RCC 7860 (cell line): ENCODE results near the gene LIN7A.
"Not testable (repeated sequence)": the region's sequence is repeated elsewhere in the genome, so short reads cannot be mapped to it uniquely, and the experiment has no call there.

Experiments
- DNase-seq: peaks from one replicate; pipeline ENCODE4 v3.0.0-alpha.2; 2015; ENCODE audit warnings: low spot score
- FAIRE-seq: peaks from 2 replicates; lab custom pipeline; 2012; peaks lifted over from hg19 to GRCh38; lab: Jason Lieb, UNC

LIN7A gene

DNA sequence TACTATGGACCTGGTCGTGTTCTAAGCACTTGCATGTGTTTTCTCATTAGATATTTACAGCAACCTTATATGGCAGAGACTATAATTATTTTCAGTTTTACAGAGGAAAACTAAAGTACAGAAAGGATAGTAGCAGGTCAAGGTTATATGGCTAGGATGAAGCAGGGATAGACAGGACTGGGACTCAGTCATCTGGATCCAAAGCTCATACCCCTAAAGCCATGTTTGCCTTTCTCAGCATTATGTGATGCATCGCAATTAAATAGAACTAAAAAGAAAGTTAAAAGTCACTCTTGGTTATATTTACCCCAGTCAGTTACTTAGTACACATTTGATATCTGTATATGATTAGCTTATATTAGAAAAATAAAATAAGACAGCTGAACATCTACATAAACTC is 13.3 kb downstream of the LIN7A start:
- DNase-seq, result no peak
- FAIRE-seq, result no peak

DNA sequence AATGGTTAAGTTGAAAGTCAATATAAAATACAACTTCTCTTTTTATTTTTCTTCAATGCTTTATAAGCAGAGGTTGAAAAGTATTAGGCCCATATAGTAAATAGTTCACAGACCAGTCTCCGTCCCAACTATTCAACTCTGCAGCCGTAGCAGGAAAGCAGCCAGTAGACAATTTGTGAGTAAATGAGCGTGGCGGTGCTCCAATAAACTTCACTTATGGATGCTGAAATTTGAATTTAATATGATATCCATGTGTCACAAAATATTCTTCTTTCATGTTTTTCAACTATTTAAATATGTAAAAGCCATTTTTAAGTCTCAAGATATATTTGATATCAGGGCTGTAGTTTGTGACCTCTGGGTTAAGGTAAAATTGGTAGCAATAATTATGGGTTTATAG is 17.7 kb downstream of the LIN7A start:
- FAIRE-seq (no peak), DNase-seq (no peak)

DNA sequence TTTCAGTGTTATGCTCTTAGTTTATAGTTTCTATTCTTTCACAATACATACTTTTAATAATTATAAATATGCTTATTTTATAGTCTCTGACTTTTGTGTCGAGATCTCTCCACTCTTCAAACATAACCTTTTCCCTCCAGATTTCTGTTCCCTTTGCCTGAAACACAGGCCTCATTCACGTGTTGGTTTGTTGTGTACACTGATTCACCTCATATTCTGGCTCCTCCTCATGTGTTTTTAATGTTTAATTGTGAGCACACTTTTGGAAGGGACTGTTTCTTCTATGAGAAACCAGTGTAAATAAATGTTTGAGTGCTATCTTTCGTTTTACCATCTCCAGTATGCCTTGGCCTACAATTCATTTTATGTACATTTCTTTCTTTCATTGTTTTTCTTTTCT is 20.1 kb downstream of the LIN7A start:
- FAIRE-seq, result no peak
- DNase-seq, result no peak

DNA sequence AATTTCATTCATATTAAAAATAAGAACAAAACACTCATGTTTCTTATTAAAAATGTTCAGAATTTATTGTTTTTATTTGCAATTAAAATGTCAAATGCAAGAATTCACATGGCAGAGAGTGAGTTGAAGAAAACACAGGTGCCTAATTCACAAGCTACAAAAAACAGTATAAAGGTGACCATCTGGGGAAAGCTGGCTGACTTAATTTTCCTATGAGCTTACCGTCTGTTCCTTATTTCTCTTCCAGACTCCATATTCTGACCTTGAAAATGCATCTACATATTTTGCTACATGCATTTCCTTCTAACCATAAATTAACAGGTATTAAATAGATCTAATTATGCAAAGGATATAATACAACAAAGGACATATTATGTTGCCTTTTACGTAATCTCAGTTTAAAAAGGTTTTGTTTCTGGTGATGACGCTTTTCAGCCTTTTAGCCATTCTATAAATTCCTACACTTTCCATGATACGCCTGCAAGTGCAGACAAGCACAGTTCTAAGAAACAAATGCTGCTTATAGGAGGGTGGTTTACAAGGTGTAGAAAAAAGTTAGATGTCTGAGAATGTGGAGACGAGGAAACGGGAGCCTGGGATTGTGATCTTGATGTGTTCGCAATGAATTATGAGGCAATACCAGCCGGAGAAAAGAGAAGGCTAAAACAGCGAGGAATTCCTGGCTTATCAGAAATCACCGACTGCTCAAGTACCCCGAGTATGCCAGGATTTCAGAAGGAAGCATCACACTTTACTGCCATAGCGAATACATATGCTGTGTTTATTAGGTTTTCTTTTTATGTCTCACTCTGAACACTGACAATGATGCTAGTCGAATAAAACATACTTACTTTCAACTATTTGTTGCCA is 24.6 kb downstream of the LIN7A start:
- no peak for DNase-seq

DNA sequence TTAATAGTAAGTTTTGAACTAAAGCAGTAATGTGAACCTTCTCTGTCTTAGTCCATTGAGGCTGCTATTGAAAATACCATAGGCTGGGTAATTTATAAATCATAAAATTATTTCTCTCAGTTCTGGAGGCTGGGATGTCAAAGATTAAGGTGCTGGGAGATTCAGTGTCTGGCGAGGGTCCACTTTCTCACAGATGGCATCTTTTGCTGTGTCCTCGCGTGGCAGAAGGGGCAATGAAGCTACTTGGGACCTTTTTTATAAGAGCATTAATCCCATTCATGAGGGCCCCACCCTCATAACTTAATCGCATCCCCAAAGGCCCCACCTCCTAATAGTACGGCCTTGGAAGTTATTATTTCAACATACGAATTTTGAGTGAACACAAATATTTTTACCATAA is 28.4 kb downstream of the LIN7A start:
- FAIRE-seq, result no peak

More for the DNA sequence above, 24.6 kb downstream of the LIN7A start:
- no peak for FAIRE-seq

DNA sequence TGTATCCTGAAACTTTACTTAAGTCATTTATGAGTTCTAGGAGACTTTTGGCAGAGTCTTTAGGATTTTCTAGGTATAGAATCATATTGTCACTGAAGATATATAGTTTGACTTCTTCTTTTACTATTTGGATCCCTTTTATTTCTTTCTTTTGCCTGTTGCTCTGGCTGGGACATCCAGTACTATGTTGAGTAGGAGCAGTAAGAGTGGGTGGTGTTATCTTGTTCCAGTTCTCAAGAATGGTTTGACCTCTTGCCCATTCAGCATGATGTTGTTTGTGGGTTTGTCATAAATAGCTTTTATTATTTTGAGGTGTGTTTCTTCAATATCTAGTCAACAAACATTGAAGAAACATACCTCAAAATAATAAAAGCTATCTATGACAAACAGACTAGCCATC is 35.0 kb downstream of the LIN7A start:
- no peak for DNase-seq
- no peak for FAIRE-seq

More for the DNA sequence above, 28.4 kb downstream of the LIN7A start:
- no peak for DNase-seq

DNA sequence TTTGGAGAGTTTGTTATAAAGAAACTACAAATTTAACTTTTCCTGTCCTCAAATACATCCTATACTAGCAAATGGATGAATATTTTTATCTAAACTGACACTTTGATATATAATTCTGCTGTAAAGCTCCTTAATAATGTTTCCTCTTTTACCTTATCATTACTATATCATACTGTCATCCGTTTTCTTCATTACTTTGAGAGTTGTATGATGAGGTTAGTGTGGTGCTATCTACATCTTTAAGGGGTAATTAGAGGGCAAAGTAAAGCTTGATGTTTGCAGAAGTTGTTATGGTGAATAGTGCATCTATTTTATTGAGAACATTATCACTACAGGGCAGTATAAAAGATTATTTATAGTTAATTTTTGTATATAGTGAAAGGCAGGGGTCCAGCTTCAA is 36.1 kb downstream of the LIN7A start:
- FAIRE-seq (no peak), DNase-seq (no peak)

DNA sequence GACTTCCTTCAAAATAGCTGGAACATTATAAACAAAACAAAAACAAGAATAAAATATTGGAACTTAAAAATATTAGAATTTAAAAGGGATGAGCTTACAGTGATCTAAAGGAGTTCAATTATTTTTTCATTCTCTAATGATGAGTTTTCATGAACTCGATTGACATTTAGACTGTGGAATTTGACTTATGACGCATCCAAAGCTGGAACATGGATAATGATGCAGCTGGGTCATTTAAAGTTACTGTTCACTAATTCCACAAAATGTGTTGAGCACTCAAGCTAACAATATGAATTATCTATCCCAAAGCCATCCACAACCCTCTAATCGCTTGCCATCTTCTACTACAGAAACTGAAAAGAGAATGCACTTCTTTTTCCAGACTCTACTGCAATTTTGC is 42.5 kb downstream of the LIN7A start:
- no peak for FAIRE-seq
- no peak for DNase-seq

DNA sequence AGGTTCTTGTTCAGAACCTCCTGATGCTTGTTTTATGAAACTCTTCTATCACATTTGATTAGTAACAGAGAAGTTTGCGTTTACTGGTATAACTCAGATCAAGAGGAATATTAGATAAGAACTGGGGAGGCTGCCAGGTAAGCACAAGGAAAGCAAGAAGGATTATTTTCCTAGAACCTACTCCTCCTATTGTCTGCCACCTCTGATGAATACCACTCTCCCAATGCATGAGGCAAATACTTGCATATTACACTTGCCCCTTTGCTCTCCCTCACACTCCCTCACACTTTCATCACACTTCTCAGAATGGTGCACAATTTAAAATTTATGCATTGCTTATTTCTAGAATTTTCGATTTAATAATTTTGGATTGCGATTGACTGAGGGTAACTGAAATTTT is 43.6 kb downstream of the LIN7A start:
- FAIRE-seq (no peak), DNase-seq (no peak)

DNA sequence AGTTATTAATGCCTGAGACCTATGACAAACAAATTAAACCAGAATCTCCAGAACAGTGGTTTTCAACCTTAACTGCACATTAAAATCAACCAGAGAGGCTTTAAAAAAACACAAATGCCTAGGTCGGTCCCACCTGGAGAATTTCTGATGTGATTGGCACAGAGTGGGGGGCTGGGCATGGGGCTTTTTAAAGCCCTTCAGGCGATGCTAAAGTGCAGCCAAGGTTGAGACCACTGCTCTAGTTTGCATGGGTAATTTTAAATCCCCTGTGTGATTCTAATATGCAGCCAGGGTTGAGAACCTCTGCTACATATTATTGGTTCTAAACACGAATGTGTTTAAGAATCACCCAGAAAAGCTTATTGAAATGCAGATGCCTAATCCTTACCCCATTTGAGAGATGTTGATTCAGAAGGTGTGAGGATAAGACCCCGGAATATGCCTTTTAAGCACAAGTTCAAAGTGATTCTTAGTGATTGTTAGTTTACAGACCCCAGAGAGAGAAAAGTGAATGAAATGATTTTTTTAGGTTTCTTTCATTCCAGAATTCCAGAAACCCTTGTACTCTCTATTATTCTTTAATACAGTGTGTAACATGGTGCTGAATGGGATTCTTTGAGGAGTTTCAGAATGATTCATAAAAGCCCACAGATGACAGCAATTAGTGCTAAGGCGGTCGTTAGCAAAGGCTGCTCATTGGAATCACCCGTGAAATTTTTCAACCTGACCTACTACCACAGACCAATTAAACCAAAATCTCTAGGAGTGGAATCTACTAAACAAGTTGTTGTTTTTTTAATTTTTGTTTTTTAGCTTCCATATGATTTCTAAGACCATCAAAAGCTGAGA is 44.9 kb downstream of the LIN7A start:
- no peak for FAIRE-seq
- no peak for DNase-seq

DNA sequence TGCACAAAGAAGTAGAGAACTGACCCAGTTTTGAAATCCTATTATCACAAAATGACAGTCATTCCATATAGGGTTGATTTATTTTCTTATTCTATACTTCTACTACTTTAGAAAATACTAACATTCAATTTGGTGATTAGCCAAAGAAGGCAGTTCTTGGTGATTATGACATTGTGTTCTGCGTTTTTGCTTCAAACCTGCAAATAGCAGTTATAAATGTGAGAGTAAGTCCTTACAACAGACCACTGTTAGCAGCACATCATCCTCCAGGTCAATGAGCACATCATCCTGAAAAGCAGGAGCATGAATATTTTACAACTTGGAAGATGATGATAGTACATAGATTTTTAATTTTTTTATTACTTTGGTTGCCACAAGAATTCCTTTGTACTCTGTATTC is 53.1 kb downstream of the LIN7A start:
- DNase-seq, result no peak
- no peak for FAIRE-seq

DNA sequence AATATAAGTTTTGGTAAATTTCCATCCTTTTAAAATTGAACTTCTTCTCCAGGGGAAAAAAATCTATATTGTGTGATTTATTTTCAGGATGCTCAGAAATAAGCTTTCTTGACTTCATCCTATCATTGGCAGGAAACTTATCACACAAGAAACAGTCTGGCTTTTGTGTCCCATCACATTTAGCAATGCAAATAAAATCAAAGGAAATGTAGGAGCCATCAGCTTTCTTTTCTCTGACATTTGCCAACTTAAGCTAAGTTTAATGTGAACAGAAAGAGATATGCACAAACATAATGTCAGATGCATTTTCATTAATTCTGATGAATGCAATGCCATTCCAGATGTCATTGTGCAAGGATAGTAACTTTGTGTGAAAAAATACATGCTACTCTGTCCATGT is 56.6 kb downstream of the LIN7A start:
- FAIRE-seq (no peak), DNase-seq (no peak)

DNA sequence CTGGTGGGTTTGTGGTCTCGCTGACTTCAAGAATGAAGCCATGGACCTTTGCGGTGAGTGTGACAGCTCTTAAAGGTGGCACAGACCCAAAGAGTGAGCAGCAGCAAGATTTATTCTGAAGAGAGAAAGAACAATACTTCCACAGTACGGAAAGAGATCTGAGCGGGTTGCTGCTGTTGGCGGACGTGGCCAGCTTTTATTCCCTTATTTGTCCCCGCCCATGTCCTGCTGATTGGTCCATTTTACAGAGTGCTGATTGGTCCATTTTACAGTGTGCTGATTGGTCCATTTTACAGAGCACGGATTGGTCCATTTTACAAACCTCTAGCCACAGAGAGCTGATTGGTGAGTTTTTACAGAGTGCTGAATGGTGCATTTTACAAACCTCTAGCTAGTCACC is 59.3 kb downstream of the LIN7A start:
- FAIRE-seq, DNase-seq: not testable (repeated sequence)

DNA sequence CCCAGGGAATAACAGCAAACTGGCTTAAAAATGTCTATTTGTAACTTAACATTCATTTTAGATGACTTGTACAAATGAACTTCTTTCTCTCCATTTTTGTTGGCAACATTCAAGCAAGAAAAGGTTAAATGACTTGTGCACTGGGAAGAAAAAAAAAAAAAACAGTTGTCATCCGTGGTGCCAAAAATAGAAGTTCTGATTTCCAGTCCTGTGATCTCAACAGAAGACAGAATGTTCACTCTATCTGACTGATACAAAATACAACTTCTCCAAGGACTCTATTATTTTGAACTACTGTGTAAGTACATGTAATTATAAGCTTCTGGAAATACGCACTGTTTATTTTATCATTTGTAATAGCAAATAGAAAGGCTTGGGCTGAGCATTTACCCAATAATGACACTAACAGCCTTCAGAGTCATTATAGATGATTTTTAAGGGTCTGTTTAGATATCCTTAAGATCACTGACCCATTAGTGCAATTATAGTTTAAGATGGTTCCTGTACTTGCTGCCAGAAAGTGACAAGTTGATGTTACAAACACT is 59.9 kb downstream of the LIN7A start:
- FAIRE-seq (no peak), DNase-seq (no peak)

DNA sequence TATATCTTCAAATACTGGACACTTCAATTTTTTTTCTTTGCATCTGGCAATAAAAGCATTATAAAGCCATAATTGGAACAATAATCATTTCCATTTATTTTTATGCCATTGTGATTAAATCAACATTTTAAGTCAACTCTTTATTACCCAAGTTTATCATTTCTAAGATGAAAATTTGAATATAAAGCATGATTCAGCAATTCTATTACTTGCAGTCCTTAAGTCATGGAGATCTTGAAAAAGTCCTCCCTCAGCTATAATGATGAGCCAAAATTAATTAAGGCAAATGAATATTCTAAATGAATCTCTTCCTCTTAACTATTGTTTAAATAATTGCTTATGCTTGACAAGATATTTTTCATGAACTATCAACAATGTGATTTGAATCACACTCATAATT is 65.7 kb downstream of the LIN7A start:
- FAIRE-seq (no peak), DNase-seq (no peak)

DNA sequence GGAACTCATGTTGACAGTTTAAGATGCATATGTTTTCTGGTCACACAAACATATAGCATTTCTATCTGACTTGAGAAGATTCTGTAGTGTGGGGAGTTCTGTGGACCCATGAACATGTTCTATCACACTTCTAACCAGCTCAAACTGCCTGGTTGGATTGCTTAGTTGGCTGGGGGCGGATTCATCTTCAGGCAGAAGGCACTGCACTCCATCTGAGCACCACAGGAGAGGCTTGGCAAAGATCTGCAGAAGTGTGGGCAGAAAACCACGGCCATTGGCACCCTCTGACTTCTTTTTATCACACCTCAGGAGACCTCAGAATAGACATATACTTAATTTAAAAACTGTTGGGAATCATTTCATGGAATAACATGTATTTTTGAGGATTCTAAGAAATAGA is 68.5 kb downstream of the LIN7A start:
- FAIRE-seq, result no peak
- DNase-seq, result no peak

DNA sequence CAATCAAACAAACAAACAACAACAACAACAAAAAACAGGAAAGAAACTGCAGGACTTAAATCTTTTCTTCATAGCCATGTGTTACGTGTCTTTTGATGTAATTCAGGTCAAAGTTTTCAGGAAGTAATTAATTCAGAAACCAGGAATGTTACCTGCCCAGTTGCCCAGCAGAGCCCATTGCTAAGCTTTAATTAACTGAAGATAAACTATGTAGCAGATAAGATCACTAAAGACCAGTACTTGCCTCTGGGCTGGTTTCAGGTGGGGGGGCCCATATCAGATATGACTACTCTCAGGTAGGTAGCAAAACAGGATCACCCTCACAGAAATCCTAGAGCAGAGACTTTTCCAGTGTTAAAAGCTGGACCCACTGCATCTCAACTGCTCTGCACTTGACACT is 69.2 kb downstream of the LIN7A start:
- FAIRE-seq (no peak), DNase-seq (no peak)

DNA sequence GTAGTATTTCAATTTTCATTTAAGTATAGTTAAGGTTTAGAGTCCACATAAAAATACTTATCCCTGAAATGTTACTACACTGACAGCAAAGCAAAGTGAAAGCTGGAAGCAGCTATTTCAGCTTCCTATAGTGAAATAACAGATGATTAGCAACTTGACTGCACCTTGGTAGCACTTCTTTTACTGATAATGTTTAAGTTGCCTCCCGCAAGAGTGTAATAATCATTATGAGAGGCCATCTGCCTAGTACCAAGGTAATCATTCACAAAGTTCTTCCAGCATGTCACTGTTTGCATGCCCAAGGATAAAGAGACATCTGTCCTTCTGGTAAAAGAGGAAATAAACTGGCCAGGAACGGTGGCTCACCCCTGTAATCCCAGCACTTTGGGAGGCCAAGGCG is 69.8 kb downstream of the LIN7A start:
- DNase-seq (no peak), FAIRE-seq (no peak)

DNA sequence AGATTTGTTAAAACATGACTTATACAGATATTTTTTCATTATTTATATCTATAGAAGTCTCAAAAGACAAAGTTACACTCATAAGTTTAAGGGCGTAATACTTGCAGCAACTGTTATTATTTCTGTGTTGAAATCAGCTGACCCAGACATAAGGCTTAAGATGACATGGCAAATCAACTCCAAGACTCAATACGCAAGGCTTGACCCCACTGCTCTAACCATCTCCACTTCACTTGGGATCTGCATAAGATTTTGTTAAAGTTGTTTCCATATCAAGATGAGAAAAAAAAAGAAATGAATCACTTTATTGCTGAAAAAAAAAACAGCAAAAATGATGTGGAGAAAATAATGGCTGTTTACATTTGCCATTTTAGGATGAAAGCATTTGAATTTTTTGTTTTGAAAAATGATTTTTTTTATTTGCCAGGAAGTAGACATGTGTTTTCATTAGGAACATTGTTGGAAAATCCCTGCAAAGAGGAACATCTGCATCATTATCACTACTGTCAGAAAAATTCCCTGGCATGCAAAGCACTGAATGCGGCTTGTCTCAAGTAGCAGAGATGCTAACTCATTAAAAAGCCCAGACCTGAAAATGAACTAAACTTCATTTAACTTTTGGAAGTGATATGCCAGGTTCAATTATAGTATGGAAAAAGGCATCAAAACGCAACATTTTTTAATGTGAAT is 73.5 kb downstream of the LIN7A start:
- DNase-seq (no peak), FAIRE-seq (no peak)

DNA sequence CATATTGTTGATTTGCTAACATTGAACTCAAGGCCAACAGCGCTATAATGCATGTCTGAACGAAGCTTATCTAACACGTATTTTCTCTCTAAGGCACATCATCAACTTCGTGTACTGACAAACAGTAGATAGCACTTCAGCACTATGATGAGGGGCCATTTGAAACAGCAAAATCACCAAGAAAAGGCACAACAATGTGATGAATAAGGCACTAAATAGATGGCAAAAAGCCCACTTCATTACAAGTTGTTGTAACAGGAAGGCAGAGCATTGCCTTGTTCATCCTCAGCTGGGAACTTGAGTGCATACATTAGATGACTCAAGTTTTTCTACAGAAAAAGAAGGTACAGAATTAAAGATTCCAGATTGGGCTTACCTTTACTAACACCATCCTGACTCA is 75.2 kb downstream of the LIN7A start:
- no peak for FAIRE-seq
- DNase-seq, result no peak
